HCT116 (cell line): Measurements from ENCODE around the gene DLX4. TPM values are rescaled to one million over a fixed set of nuclear protein-coding genes. Genes with fewer than 3 reads are reported as not detected.

Experiments used
- ATAC-seq: fragments of 200-7000 bp; cut with Tn5 transposase; 2 replicates; pipeline ENCODE4 v1.9.1; 2020; ENCODE audit warnings: mild to moderate bottlenecking, moderate library complexity
- BruUV-seq: library from RNA; stranded (reverse); fragments of 400-500 nt; replicated peaks from 2 replicates; lab custom pipeline; 2021; lab: Mats Ljungman, UMichigan
- CTCF ChIA-PET: fragments of 300-600 bp; sonication (Branson Sonifier 250); formaldehyde crosslinking; loops from one replicate; lab custom pipeline; 2021; ENCODE audit warnings: antibody characterized with exemption; lab: Charles Lee
- POLR2A ChIA-PET: fragments of 300-600, 350-600 bp; sonication (Branson Sonifier 250); formaldehyde crosslinking; loops from one replicate; lab custom pipeline; 2021; ENCODE audit warnings: antibody characterized with exemption; lab: Charles Lee
- RAD21 ChIA-PET, 2 experiments: fragments of 300-600 bp; sonication (Branson Sonifier 250); formaldehyde crosslinking; loops; one replicate each; lab custom pipeline; 2023; ENCODE audit warnings: low total read pairs in 2 of 2; ENCODE audit not compliant: uncharacterized antibody in 2 of 2, unreplicated experiment in 2 of 2, low non-redundant PET in 1 of 2; lab: Charles Lee
- DNase-seq: peaks from one replicate; pipeline ENCODE4 v3.0.0-alpha.2; 2010; ENCODE audit warnings: low read depth, low spot score
- H2AFZ ChIP-seq: fragments of 200-600 bp; shearing (Covaris generic), sonication (generic); 2 replicates; pipeline ENCODE4 v1.6.1; 2017; ENCODE audit warnings: low read depth, mixed run types, mixed read lengths, antibody characterized with exemption, low read length; ENCODE audit not compliant: poor library complexity, severe bottlenecking
- H3K27ac ChIP-seq: 2 replicates; pipeline ENCODE4 v1.5.1; 2012; ENCODE audit warnings: low read depth, low read length
- H3K27me3 ChIP-seq: fragments of 200-600 bp; sonication (generic); 2 replicates; pipeline ENCODE4 v1.6.1; 2016; ENCODE audit warnings: mixed run types, low read length, mixed read lengths; ENCODE audit not compliant: insufficient read depth
- H3K36me3 ChIP-seq, 2 experiments: fragments of 200-500 bp in 1 of 2; fragments of 200-600 bp in 1 of 2; sonication (Bioruptor generic) in 1 of 2; sonication (generic) in 1 of 2; 2 replicates each; pipeline versions ENCODE4 v1.5.1 to v1.6.1; 2014 to 2016; ENCODE audit warnings: low read length in 2 of 2, inconsistent platforms in 1 of 2, mixed read lengths in 1 of 2, mixed run types in 1 of 2; ENCODE audit not compliant: insufficient read depth in 2 of 2, control insufficient read depth in 1 of 2
- H3K4me1 ChIP-seq, 2 experiments: fragments of 200-600 bp in 1 of 2; sonication (generic) in 1 of 2; 2 replicates each; pipeline versions ENCODE4 v1.5.1 to v1.6.1; 2012 to 2017; ENCODE audit warnings: low read length in 2 of 2, inconsistent platforms in 1 of 2, mild to moderate bottlenecking in 1 of 2, mixed read lengths in 1 of 2, mixed run types in 1 of 2, moderate library complexity in 1 of 2; ENCODE audit not compliant: insufficient read depth in 2 of 2, control insufficient read depth in 1 of 2
- H3K4me2 ChIP-seq: fragments of 200-600 bp; sonication (generic); 2 replicates; pipeline ENCODE4 v1.6.1; 2017; ENCODE audit warnings: mixed run types, low read length, mixed read lengths
- H3K4me3 ChIP-seq, 2 experiments: fragments of 200-600 bp in 1 of 2; sonication (generic) in 1 of 2; replicated peaks in 1 of 2; 2 replicates each; pipeline ENCODE4 v1.5.1; 2011 to 2016; ENCODE audit warnings: low read length in 2 of 2, control low read depth in 1 of 2, low read depth in 1 of 2, mild to moderate bottlenecking in 1 of 2, mixed read lengths in 1 of 2, mixed run types in 1 of 2
- H3K79me2 ChIP-seq: fragments of 200-600 bp; sonication (generic); 2 replicates; pipeline ENCODE4 v1.6.1; 2017; ENCODE audit warnings: mild to moderate bottlenecking, mixed run types, low read length, moderate library complexity, mixed read lengths; ENCODE audit not compliant: insufficient read depth
- H3K9ac ChIP-seq: fragments of 200-600 bp; sonication (generic); 2 replicates; pipeline ENCODE4 v1.6.1; 2016; ENCODE audit warnings: low read length, mixed read lengths
- H3K9me2 ChIP-seq: fragments of 200-600 bp; sonication (generic), shearing (Covaris generic); 2 replicates; pipeline ENCODE4 v1.6.1; 2017; ENCODE audit warnings: mixed run types, mild to moderate bottlenecking, moderate library complexity; ENCODE audit not compliant: insufficient read depth
- H3K9me3 ChIP-seq, 2 experiments: fragments of 200-500 bp in 1 of 2; fragments of 200-600 bp in 1 of 2; sonication (Bioruptor generic) in 1 of 2; sonication (generic) in 1 of 2; 2 replicates each; pipeline ENCODE4 v1.6.1; 2014 to 2017; ENCODE audit warnings: low read length in 2 of 2, mixed read lengths in 2 of 2, inconsistent platforms in 1 of 2, low read depth in 1 of 2, mild to moderate bottlenecking in 1 of 2, mixed run types in 1 of 2, moderate library complexity in 1 of 2; ENCODE audit not compliant: control insufficient read depth in 1 of 2, insufficient read depth in 1 of 2
- H4K20me1 ChIP-seq: fragments of 200-600 bp; sonication (generic), shearing (Covaris generic); 2 replicates; pipeline ENCODE4 v1.6.1; 2017; ENCODE audit warnings: mixed run types, mild to moderate bottlenecking, moderate library complexity; ENCODE audit not compliant: insufficient read depth
- ATF3 ChIP-seq: IDR thresholded peaks from 2 replicates; pipeline ENCODE4 v1.6.1; 2012
- CEBPB ChIP-seq: IDR thresholded peaks from 2 replicates; pipeline ENCODE4 v1.6.1; 2012; ENCODE audit warnings: low read depth
- CTCF ChIP-seq, 3 experiments: fragments of 200-600 bp in 1 of 3; sonication (generic) in 1 of 3; IDR thresholded peaks in 2 of 3; conservative IDR thresholded peaks in 1 of 3; 2 replicates each; pipeline ENCODE4 v1.5.1; 2012 to 2017; ENCODE audit warnings: low read depth in 2 of 3, low read length in 2 of 3, antibody characterized with exemption in 1 of 3, borderline replicate concordance in 1 of 3, control low read depth in 1 of 3, mild to moderate bottlenecking in 1 of 3, mixed read lengths in 1 of 3, mixed run types in 1 of 3, moderate library complexity in 1 of 3; ENCODE audit not compliant: insufficient read depth in 1 of 3
- ELF1 ChIP-seq: IDR thresholded peaks from 2 replicates; pipeline ENCODE4 v1.6.1; 2012; ENCODE audit warnings: low read depth, borderline replicate concordance
- JUND ChIP-seq: IDR thresholded peaks from 2 replicates; pipeline ENCODE4 v1.6.1; 2012
- POLR2A ChIP-seq: IDR thresholded peaks from 2 replicates; pipeline ENCODE4 v1.7.0; 2011; ENCODE audit warnings: borderline replicate concordance; ENCODE audit not compliant: insufficient read depth, insufficient read length; ENCODE audit errors: extremely low read depth
- POLR2AphosphoS5 ChIP-seq: IDR thresholded peaks from 2 replicates; pipeline ENCODE4 v1.6.1; 2011; ENCODE audit warnings: mild to moderate bottlenecking, low read depth, low read length, moderate library complexity
- RAD21 ChIP-seq: IDR thresholded peaks from 2 replicates; pipeline ENCODE4 v1.6.1; 2012; ENCODE audit warnings: low read depth, mild to moderate bottlenecking
- SIN3A ChIP-seq: IDR thresholded peaks from 2 replicates; pipeline ENCODE4 v1.6.1; 2012; ENCODE audit warnings: low read depth
- SRF ChIP-seq: IDR thresholded peaks from 2 replicates; pipeline ENCODE4 v1.6.1; 2012; ENCODE audit warnings: low read depth
- YY1 ChIP-seq: IDR thresholded peaks from 2 replicates; pipeline ENCODE4 v1.6.1; 2011; ENCODE audit warnings: low read length, low read depth, moderate library complexity, mild to moderate bottlenecking; ENCODE audit not compliant: insufficient replicate concordance; ENCODE audit errors: extremely low read depth
- ZFX ChIP-seq: fragments of 450-650 bp; IDR thresholded peaks from 2 replicates; pipeline ENCODE4 v1.6.1; 2017
- intact Hi-C: fragments of 100-400 bp; cut with micrococcal nuclease; formaldehyde crosslinking; loops from 2 replicates; pipeline ENCODE4 v1.10.0; 2022
- total RNA-seq: library from RNA; stranded (reverse); gene quantifications from one replicate; pipeline ENCODE4 v1.2.1, GENCODE V29; 2021; ENCODE audit not compliant: unreplicated experiment
- TF ChIP-seq, protein P1 (sequence below): IDR thresholded peaks from 2 replicates; pipeline ENCODE4 v1.6.1; 2012
- TF ChIP-seq, protein P2 (sequence below): IDR thresholded peaks from 2 replicates; pipeline ENCODE4 v1.6.1; 2012; ENCODE audit warnings: low read depth

The DLX4 gene
- total RNA-seq, 1 experiment from 2014 or later, result 14.0 TPM

DNA sequence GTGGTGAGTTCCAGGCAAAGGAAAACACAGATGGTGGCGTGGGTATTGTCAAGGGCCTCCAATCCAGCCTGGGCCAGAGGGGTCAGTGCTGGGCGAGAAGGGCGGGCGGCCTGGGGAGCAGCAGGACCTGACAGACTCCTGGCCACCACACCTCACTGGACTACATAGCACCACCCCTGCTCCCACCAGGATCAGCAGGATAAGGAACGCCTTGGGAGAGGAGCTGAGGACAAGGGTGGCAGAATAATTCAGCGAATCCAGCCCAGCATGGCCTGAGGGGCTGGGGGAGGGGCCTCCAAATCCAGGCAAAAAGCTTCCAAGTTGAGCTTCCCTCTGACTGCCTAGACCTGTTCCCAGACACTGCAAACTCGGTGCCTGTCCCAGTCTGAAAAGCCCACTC lies 6.5 kb downstream of the DLX4 start:
- RAD21 ChIA-PET, result interaction anchor here in 1 of 2 experiments (1.6 kb wide), 1 partner anchor 22 kb away, joined by 5 read pairs; no protein-coding TSS in a partner anchor
- Histone ChIP-seq H4K20me1 (no peaks in the 10 kb centered on the region), H3K4me1 (peaks cover 6 to 20% of the 10 kb centered on the region in 2 experiments; a peak in 3 of 4 replicates), H3K36me3 (no peaks in the 10 kb centered on the region), H2AFZ (no peak overlapping the region), H3K9me3 (no peaks in the 10 kb centered on the region), H3K27me3 (no peaks in the 10 kb centered on the region), H3K9ac (no peak overlapping the region), H3K79me2 (no peaks in the 10 kb centered on the region), H3K27ac (no peak overlapping the region), H3K4me2 (no peak overlapping the region), H3K9me2 (no peaks in the 10 kb centered on the region), H3K4me3 (no peak overlapping the region)
- no peak for ATAC-seq
- no TSS peak for BruUV-seq
- CTCF ChIA-PET, result interaction anchor here (4.2 kb wide), 1 partner anchor 23 kb away, joined by 18 read pairs; no protein-coding TSS in a partner anchor
- POLR2A ChIA-PET, result interaction anchor here (1.0 kb wide), 1 partner anchor 73 kb away, joined by 3 read pairs; no protein-coding TSS in a partner anchor
- DNase-seq, result no peak
- intact Hi-C loops, result no loop called here
- TF ChIP-seq, protein P1, sequence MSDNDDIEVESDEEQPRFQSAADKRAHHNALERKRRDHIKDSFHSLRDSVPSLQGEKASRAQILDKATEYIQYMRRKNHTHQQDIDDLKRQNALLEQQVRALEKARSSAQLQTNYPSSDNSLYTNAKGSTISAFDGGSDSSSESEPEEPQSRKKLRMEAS, result no peak
- no peak for TF ChIP-seq POLR2A
- TF ChIP-seq CEBPB, result no peak
- TF ChIP-seq CTCF (IDR thresholded peaks at IDR 0.05 in 2 of 3, conservative IDR thresholded peaks at IDR 0.05 in 1 of 3; ENCODE audit: borderline replicate concordance in 1 of 3, insufficient read depth in 1 of 3, low read depth in 2 of 3, low read length in 2 of 3), result no peak
- no peak for TF ChIP-seq SIN3A
- TF ChIP-seq ATF3, result no peak
- TF ChIP-seq, protein P2, sequence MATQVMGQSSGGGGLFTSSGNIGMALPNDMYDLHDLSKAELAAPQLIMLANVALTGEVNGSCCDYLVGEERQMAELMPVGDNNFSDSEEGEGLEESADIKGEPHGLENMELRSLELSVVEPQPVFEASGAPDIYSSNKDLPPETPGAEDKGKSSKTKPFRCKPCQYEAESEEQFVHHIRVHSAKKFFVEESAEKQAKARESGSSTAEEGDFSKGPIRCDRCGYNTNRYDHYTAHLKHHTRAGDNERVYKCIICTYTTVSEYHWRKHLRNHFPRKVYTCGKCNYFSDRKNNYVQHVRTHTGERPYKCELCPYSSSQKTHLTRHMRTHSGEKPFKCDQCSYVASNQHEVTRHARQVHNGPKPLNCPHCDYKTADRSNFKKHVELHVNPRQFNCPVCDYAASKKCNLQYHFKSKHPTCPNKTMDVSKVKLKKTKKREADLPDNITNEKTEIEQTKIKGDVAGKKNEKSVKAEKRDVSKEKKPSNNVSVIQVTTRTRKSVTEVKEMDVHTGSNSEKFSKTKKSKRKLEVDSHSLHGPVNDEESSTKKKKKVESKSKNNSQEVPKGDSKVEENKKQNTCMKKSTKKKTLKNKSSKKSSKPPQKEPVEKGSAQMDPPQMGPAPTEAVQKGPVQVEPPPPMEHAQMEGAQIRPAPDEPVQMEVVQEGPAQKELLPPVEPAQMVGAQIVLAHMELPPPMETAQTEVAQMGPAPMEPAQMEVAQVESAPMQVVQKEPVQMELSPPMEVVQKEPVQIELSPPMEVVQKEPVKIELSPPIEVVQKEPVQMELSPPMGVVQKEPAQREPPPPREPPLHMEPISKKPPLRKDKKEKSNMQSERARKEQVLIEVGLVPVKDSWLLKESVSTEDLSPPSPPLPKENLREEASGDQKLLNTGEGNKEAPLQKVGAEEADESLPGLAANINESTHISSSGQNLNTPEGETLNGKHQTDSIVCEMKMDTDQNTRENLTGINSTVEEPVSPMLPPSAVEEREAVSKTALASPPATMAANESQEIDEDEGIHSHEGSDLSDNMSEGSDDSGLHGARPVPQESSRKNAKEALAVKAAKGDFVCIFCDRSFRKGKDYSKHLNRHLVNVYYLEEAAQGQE, result no peak
- no peak for TF ChIP-seq YY1
- TF ChIP-seq ELF1, result no peak
- no peak for TF ChIP-seq RAD21
- no peak for TF ChIP-seq POLR2AphosphoS5
- no peak for TF ChIP-seq ZFX
- TF ChIP-seq JUND, result no peak
- no peak for TF ChIP-seq SRF
